Measurements from ENCODE around the gene TBL2.
"Not testable (repeated sequence)": the region's sequence is repeated elsewhere in the genome, so short reads cannot be mapped to it uniquely, and the experiment has no call there.

The TBL2 gene

DNA sequence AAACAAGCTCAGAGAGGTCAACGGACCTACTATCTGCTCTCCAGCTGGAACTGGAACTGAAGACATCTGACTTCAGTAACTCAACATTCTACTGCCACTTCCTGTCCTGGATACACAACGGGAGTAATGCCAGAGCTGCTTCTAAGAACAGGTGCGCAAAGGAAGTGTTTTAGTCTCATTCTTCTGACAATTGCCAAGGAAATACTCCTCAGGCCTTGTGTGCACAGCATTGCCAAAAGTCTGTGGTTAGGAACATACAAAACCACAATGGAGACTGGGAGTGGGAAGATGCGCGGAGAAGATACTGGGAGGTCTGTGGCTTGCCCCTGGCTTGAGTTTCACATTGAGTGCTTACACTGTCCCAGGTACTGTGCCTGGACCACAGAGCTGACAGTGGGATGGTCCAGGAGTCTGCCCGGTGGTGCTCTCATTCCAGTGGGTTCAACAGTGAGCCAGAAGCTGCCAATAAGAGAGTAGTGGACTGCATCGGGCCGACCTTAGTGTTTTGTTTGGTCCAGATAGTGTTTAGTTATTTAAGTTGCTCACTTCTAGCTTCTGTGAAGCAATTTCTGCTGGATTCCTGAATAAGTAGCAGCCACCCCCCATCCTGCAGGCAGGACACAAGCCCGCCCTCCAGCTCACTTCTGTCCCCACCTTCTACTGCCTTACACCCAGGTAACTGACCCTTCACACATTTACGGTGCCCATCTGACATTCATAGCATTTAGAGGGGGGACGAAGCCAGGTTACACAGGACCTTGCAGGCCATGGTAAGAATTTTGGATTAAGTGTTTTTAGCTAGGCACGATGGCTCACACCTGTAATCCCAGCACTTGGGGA, 10.3 kb downstream of the TBL2 start:
- no peak for DNase-seq

- no peak for DNase-seq
These were observed 11.2 kb downstream of the TBL2 start for GRCh38 chr7:73567140-73567539.

DNA sequence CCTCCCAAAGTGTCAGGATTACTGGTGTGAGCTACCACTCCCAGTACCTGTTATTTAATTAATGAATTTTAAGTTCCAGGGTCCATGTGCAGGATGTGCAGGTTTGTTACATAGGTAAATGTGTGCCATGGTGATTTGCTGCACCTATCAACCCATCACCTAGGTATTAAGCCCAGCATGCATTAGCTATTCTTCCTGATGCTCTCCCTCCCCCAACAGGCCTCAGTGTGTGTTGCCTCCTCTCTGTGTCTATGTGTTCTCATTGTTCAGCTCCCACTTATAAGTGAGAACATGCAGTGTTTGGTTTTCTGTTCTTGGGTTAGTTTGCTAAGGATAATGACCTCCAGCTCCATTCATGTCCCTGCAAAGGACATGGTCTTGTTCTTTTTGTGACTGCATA, 11.9 kb downstream of the TBL2 start:
- not testable (repeated sequence) for DNase-seq

- no peak for DNase-seq
These were observed 12.6 kb downstream of the TBL2 start for GRCh38 chr7:73565675-73566340.

DNA sequence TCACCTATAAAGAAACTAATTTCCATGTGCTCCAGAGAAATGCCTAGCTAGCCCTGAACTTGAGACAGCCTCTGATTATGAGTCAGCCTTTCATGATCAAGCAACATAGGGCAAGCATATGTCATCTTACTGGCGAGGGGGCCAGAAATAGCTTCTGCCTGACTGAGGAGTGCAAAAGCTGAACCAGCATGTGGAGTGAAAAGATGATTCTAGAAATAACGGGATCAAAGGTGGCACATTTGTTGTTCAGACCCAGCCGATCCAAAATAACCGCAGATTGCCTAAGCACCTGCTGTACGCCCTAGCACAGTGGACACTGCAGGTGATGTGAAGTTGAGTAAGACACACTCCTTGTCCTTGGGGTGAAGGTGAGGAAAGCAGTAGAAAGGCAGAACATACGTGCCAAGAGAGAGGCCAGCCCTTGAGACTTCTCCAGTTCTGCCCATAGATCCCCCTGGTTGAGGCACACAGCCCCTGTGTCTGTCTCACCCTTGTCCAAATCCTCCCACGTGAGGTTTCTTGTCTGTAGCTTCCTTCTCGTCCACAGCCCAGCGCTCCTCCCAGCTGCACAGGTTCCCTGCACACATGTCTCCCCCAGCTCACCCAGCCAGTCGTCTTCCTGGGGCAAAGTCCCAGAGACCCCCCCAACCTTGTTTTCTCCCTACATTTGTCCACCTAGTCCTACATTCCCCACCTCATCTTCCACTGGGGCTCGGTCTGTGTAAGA, 18.1 kb downstream of the TBL2 start:
- DNase-seq, result no peak

- DNase-seq, result peak; percentile 70
These were observed 20.8 kb downstream of the TBL2 start, which contains the start of gene BCL7B for GRCh38 chr7:73557397-73558257. TSS of gene BCL7B (minus strand) at chr7:73557690. CDS start at chr7:73557578, 112 bp downstream.

DNA sequence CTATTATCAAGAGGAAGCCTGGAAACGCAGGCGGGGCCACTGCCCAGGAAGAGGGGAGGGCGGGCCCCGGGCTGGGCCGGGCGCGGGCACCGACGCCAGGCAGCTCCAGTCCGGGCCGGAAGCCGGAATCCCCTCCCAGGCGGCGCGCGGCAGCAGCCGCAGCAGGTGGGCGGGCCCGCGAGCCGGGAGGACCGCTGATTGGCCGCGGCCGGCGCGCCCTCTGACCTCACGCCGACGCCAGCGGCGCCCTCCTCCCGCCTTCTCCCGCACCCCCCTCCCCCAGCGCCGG, 21.3 kb downstream of the TBL2 start:
- DNase-seq, result peak; percentile 84

- DNase-seq, result no peak
These were observed 21.9 kb downstream of the TBL2 start for GRCh38 chr7:73556208-73557107.

DNA sequence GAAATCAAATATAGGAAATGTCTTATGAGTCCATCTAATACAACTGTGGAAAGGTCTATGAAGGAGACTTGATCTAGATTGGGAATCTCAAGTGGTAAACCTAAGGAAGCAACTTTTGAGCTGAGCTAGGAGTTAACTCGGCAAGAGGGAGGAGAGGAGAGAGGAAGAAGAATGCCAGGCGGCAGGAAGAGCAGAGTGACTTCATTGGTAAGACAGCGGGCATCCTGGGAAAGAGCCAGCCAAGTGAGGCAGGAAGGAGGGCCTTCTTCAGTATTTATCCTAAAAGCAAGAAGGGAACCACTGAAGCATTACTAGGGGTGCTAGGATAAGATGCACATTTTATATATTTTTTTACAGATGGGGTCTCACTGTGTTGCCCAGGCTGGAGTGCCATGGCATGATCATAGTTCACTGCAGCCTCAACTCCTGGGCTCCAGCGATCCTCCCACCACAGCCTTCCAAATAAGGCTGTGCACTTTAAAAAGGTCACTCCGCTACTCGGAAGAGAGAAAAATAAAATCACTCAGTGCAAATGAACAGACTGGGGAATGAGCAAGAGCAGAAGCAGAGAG, 22.9 kb downstream of the TBL2 start:
- DNase-seq, result no peak

DNA sequence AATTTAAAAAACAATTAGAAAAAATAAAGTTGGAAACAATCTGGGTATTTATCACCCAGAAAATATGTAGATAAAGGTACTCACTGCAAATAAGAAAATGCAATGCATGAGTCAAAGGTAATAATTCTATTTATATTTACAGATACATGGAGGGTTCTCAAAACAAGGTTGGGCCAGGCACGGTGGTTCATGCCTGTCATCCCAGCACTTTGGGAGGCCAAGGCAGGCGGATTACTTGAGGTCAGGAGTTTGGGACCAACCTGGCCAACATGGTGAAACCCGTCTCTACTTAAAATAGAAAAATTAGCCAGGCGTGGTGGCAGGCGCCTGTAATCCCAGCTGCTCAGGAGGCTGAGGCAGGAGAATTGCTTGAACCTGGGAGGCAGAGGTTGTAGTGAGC, 28.3 kb downstream of the TBL2 start:
- not testable (repeated sequence) for DNase-seq

GRCh38 chr7:73549176-73549575, 29.2 kb downstream of the TBL2 start:
- no peak for DNase-seq

GRCh38 chr7:73547841-73548240, 30.5 kb downstream of the TBL2 start:
- DNase-seq, result no peak

GRCh38 chr7:73544678-73545077, 33.7 kb downstream of the TBL2 start:
- DNase-seq, result no peak

- no peak for DNase-seq
These were observed 36.7 kb downstream of the TBL2 start for GRCh38 chr7:73541722-73542121.

- DNase-seq, result no peak
These were observed 38.7 kb downstream of the TBL2 start for GRCh38 chr7:73539709-73540108.

DNA sequence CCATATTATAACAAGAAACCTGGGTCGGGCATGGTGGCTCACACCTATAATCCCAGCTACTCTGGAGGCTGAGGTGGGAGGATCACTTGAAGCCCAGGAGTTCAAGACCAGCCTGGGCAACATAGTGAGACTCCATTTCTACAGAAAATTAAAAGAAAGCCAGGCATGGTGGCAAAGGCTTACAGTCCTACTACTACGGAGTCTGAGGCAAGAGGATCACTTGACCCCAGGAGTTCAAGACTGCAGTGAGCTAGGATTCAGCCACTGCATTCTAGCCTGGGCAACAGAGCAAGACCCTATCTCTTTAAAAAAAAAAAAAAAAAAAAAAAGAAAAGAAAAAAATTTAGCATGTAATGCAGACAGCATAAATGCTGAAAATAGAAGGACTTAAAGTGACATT, 39.9 kb downstream of the TBL2 start:
- DNase-seq, result not testable (repeated sequence)

GRCh38 chr7:73537051-73537450, 41.3 kb downstream of the TBL2 start:
- no peak for DNase-seq

DNA sequence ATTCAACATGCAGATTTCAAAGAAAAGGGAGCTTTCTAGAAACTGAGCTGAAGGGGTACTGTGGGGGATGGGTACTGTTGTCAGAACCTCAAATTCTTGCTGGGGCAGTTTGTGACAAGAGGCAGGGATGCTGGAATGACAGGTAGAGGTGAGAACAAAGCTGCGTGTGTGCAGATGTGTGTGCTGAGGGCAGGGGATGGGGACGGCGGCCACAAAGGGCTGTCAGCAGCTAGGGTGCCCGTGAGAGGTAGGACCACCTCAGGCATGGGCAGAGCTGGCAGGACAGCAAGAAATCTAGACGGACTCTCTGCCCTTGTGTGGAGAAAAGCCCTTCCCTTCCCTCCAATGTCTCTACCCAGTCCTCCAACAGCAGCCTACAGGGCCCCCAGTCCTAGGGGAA, 41.9 kb downstream of the TBL2 start:
- no peak for DNase-seq

- not testable (repeated sequence) for DNase-seq
These were observed 42.5 kb downstream of the TBL2 start for GRCh38 chr7:73535918-73536317.

DNA sequence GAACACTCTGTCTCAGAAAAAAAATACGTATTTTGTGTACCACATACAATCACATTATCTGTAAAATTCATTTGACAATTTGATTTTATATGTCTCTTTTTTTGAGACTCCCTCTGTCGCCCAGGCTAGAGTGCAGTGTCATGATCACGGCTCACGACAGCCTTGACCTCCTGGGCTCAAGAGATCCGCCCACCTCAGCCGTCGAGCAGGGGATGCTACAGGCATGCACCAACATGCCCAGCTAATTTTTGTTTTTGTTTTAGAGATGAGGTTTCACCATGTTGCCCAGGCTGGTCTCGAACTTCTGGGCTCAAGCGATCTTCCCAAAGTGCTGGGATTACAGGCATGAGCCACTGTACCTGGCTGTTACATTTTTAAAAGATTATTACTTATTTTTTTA, 44.6 kb downstream of the TBL2 start:
- no peak for DNase-seq

DNA sequence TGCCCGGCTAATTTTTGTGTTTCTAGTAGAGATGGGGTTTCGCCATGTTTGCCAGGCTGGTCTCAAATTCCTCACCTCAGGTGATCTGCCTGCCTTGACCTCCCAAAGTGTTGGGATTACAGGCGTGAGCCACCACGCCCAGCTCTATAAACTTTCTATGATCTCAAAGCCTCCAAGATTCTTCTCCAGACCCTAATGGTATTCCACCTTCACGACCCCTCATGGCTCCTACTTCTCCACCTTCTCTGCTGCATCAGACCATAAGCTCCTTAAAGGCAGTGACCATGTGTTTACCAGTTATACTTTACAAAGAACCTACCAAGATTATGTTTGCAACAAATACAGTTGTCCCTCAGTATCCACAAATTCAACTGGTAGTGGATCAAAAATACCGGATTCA, 46.2 kb downstream of the TBL2 start:
- DNase-seq, result no peak

Measured in activated CD4-positive, alpha-beta T cell treated with anti-CD3 and anti-CD28 coated beads for 1 hour (primary cell).